HL-60 (cell line): Measurements from ENCODE around the gene ADGRA1.

ENCODE experiments used
- GABPA ChIP-seq: IDR thresholded peaks from 2 replicates; pipeline ENCODE4 v1.6.1; 2012; ENCODE audit warnings: low read depth
- POLR2AphosphoS5 ChIP-seq: IDR thresholded peaks from 2 replicates; pipeline ENCODE4 v1.6.1; 2012; ENCODE audit warnings: low read depth
- TF ChIP-seq, protein P1 (sequence below): IDR thresholded peaks from one replicate; pipeline ENCODE4 v1.5.1; 2011; ENCODE audit warnings: low read length, control low read depth, inconsistent platforms; ENCODE audit not compliant: insufficient read depth

DNA sequence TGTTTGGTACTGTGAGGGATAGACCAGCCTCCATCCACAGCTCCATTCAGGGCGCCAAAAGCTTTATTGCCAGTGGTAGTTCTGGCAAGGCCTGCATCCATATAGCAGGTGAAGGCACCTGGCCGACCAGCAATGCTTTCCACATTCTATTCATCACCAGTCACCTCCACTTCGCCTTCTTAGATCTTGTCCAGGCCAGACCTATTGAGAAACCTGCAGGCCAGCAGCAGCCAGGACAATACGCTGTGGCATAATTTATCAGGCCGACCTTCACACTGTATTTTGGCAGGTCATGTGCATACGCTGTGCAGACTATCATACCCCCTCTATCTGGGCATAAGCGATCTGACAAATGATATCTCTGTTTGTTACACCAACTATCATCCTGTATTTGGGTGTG, 57.0 kb downstream of the ADGRA1 start:
- TF ChIP-seq, protein P1, sequence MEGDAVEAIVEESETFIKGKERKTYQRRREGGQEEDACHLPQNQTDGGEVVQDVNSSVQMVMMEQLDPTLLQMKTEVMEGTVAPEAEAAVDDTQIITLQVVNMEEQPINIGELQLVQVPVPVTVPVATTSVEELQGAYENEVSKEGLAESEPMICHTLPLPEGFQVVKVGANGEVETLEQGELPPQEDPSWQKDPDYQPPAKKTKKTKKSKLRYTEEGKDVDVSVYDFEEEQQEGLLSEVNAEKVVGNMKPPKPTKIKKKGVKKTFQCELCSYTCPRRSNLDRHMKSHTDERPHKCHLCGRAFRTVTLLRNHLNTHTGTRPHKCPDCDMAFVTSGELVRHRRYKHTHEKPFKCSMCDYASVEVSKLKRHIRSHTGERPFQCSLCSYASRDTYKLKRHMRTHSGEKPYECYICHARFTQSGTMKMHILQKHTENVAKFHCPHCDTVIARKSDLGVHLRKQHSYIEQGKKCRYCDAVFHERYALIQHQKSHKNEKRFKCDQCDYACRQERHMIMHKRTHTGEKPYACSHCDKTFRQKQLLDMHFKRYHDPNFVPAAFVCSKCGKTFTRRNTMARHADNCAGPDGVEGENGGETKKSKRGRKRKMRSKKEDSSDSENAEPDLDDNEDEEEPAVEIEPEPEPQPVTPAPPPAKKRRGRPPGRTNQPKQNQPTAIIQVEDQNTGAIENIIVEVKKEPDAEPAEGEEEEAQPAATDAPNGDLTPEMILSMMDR = no peak
- no peak for TF ChIP-seq POLR2AphosphoS5
- TF ChIP-seq GABPA = no peak
